ENCODE measurements around the gene JAM3.

Gene JAM3

GRCh38 chr11:134063124-134063495 lies 5.8 kb upstream of the JAM3 start:
- TF ChIP-seq, protein P1, sequence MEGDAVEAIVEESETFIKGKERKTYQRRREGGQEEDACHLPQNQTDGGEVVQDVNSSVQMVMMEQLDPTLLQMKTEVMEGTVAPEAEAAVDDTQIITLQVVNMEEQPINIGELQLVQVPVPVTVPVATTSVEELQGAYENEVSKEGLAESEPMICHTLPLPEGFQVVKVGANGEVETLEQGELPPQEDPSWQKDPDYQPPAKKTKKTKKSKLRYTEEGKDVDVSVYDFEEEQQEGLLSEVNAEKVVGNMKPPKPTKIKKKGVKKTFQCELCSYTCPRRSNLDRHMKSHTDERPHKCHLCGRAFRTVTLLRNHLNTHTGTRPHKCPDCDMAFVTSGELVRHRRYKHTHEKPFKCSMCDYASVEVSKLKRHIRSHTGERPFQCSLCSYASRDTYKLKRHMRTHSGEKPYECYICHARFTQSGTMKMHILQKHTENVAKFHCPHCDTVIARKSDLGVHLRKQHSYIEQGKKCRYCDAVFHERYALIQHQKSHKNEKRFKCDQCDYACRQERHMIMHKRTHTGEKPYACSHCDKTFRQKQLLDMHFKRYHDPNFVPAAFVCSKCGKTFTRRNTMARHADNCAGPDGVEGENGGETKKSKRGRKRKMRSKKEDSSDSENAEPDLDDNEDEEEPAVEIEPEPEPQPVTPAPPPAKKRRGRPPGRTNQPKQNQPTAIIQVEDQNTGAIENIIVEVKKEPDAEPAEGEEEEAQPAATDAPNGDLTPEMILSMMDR (IDR thresholded peaks at IDR 0.05; ENCODE audit: low read length, missing control alignments) = no peak
- H3K4me3 ChIP-seq (replicated peaks; ENCODE audit: low read depth, low read length) = no peak overlapping the region
- no peak for DNase-seq (ENCODE audit: low read depth)

DNA sequence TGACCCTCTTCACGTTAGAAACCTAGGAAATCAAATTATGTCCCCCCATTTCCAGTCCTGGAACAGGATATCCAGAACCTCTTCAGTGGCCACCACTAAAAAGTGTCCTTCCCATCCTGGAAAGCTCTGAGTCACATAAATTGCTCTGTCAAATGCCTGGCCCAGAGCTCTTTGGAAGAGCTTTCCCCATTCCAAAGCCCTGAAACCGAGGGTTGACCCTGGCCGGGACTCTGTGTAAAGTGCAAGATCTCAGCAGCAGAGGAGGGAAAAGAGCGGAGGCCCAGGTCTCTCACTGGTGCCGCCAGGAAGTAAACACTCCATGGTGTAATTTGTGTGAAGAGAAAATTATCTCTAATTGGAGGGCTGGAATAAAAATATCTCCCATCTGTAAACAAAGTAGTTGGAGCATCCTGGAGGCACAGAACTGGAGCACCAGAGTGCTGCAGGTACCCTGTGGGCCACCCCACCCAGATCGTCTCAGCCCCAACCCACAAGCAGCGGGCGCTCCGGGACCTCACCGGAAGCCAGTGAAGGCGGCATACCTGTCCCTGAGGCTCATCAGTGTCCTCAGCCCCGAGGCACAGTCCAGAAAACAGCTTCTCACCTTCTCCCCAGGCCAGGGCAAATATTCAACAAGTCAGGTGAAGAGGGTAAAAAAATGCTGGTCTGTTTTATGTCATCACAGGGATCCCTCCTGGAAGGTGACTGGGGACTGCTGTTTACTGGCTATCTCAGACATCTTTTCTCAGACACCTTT lies 4.7 kb upstream of the JAM3 start:
- no peak overlapping the region for H3K4me3 ChIP-seq (replicated peaks; ENCODE audit: low read depth, low read length)
- TF ChIP-seq, protein P1 (IDR thresholded peaks at IDR 0.05; ENCODE audit: low read length, missing control alignments) = no peak
- no peak for DNase-seq (ENCODE audit: low read depth)

GRCh38 chr11:134065381-134065780 lies 3.5 kb upstream of the JAM3 start:
- H3K4me3 ChIP-seq (replicated peaks; ENCODE audit: low read depth, low read length) = no peak overlapping the region
- no peak for DNase-seq (ENCODE audit: low read depth)
- TF ChIP-seq, protein P1 (IDR thresholded peaks at IDR 0.05; ENCODE audit: low read length, missing control alignments) = no peak

GRCh38 chr11:134066943-134067885 lies 1.7 kb upstream of the JAM3 start:
- TF ChIP-seq, protein P1 (IDR thresholded peaks at IDR 0.05; ENCODE audit: low read length, missing control alignments) = no peak
- DNase-seq (ENCODE audit: low read depth) = no peak
- H3K4me3 ChIP-seq (replicated peaks; ENCODE audit: low read depth, low read length) = no peak overlapping the region

DNA sequence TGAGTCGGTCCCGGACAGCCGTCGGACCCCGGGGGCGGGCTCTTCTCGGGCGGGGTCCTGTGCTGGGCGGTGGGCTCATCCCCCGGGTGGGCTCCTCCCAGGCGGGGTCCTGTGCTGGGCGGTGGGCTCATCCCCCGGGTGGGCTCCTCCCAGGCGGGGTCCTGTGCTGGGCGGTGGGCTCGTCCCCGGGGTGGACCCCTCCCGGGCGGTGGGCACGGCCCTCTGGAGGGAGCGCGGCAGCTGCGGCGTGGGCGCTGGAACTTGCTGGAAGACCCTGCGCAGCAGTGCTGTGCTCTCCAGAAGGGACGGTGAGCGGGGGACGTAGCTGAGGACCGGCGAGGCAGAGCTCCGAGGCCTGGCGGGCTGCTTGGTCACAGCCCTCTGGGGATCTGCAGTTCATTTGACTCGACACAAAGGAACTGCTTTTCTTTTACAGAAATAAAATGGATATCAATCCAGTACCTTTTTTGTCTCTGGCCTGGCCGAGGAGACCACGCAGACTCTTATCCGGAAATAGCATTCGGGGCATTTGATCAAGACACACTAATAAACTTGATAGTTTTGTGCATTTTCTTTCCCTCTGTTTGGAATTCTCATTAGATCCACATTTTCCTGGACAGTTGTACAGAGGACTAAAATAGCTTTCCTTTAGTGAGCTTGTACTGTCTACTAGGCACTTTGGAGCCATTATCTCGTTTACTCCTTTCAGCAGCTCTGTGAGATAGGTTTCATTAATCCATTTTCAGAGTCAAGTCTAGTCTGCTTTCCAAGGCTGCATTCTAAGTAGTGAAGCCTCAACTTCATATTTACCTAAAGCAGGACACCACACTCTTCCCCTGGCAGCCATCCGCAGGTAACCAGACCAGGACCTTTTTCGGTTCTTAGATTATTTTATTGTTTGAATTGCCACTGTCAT lies 812 bp downstream of the JAM3 start:
- DNase-seq (ENCODE audit: low read depth) = peak; percentile 31
- TF ChIP-seq, protein P1 (IDR thresholded peaks at IDR 0.05; ENCODE audit: low read length, missing control alignments) = no peak
- H3K4me3 ChIP-seq (replicated peaks; ENCODE audit: low read depth, low read length) = peak overlapping the region; percentile 81

DNA sequence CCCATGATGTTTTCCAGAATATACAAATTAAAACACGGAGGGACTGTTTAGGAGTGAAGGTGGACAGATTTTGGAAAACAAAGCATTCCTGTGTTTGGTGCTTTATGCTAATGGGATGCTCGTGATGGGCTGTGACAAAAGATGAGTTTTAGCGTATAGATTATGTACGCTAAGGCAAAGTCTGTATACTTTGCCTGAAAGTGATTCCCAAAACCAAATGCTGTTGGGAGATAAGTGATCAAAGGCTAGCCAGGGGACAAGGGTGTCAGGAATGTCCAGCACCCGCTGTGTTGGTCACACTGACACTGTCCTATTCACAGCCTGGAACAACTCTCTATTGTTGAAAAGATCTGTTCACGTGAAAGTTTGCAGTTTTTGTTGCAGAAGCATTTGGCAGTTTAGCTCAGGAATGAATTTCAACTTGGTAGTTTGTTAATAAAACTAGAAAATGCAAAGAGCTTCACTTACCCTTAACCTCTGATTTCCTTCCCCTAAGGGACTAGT lies 1.5 kb downstream of the JAM3 start:
- no peak overlapping the region for H3K4me3 ChIP-seq (replicated peaks; ENCODE audit: low read depth, low read length)
- TF ChIP-seq, protein P1 (IDR thresholded peaks at IDR 0.05; ENCODE audit: low read length, missing control alignments) = no peak
- DNase-seq (ENCODE audit: low read depth) = no peak

All from fibroblast of pulmonary artery (primary cell).